GM21381 (cell line): ENCODE measurements around the gene ARCN1.

Source experiments
- ATAC-seq: cut with Tn5 transposase; IDR thresholded peaks from one replicate; pipeline ENCODE4 v1.9.1; 2021; ENCODE audit warnings: mild to moderate bottlenecking, moderate library complexity; ENCODE audit not compliant: unreplicated experiment

ARCN1 gene

GRCh38 chr11:118572061-118572980 lies at the start of gene ARCN1:
TSS of gene ARCN1 (plus strand) at chr11:118572409. CDS start at chr11:118572548, 139 bp downstream.
- peak; percentile 81 for ATAC-seq

- no peak for ATAC-seq
These were observed 49.6 kb upstream of the ARCN1 start for GRCh38 chr11:118522571-118523072.

GRCh38 chr11:118524356-118524755 lies 47.9 kb upstream of the ARCN1 start:
- ATAC-seq = no peak

- ATAC-seq = no peak
These were observed 47.3 kb upstream of the ARCN1 start for GRCh38 chr11:118524757-118525470.

GRCh38 chr11:118526688-118527087 lies 45.5 kb upstream of the ARCN1 start:
- no peak for ATAC-seq

GRCh38 chr11:118527109-118527508 lies 45.1 kb upstream of the ARCN1 start, which contains the start of gene TTC36:
TSS of gene TTC36 (plus strand) at chr11:118527474. CDS start at chr11:118527495, 21 bp downstream.
- ATAC-seq = no peak

GRCh38 chr11:118528511-118528910 lies 43.7 kb upstream of the ARCN1 start:
- ATAC-seq = no peak

- no peak for ATAC-seq
These were observed 42.5 kb upstream of the ARCN1 start for GRCh38 chr11:118529584-118530175.

- ATAC-seq = no peak
These were observed 42.0 kb upstream of the ARCN1 start for GRCh38 chr11:118530180-118530682.

GRCh38 chr11:118530683-118531596 lies 41.3 kb upstream of the ARCN1 start, which contains the start of gene TMEM25:
TSS of gene TMEM25 (plus strand) at chr11:118531192. CDS start at chr11:118531802, 610 bp downstream.
- ATAC-seq = peak; percentile 63

- ATAC-seq = no peak
These were observed 40.6 kb upstream of the ARCN1 start for GRCh38 chr11:118531597-118532084.

GRCh38 chr11:118532091-118532490 lies 40.1 kb upstream of the ARCN1 start:
- no peak for ATAC-seq

- ATAC-seq = no peak
These were observed 39.1 kb upstream of the ARCN1 start for GRCh38 chr11:118532852-118533768.

- ATAC-seq = no peak
These were observed 38.2 kb upstream of the ARCN1 start for GRCh38 chr11:118533769-118534729.

- no peak for ATAC-seq
These were observed 36.9 kb upstream of the ARCN1 start for GRCh38 chr11:118535261-118535660.

GRCh38 chr11:118536726-118537125 lies 35.5 kb upstream of the ARCN1 start:
- ATAC-seq = no peak

- no peak for ATAC-seq
These were observed 34.7 kb upstream of the ARCN1 start for GRCh38 chr11:118537409-118537980.
